ENCODE data around the gene TMEM59L.

Gene TMEM59L

GRCh38 chr19:18647371-18647767, 34.7 kb downstream of the TMEM59L start:
- DNase-seq (ENCODE audit: insufficient read length, low spot score) (no peak), FAIRE-seq (no peak)
- no peak for TF ChIP-seq POLR2A (IDR thresholded peaks at IDR 0.05; ENCODE audit: low read depth, low read length)
- no peak for TF ChIP-seq PAX5 (IDR thresholded peaks at IDR 0.05; ENCODE audit: insufficient read depth, low read length, severe bottlenecking)
- TF ChIP-seq TAF1 (IDR thresholded peaks at IDR 0.05; ENCODE audit: low read depth, low read length): no peak
- no peak for TF ChIP-seq POLR2AphosphoS5 (IDR thresholded peaks at IDR 0.05; ENCODE audit: low read depth, low read length)
- TF ChIP-seq POU2F2 (IDR thresholded peaks at IDR 0.05; ENCODE audit: low read depth, low read length): no peak
- no peak for TF ChIP-seq SPI1 (IDR thresholded peaks at IDR 0.05; ENCODE audit: low read depth, low read length)

GRCh38 chr19:18647807-18648206, 35.1 kb downstream of the TMEM59L start:
- FAIRE-seq (no peak), DNase-seq (ENCODE audit: insufficient read length, low spot score) (no peak)
- TF ChIP-seq PAX5 (IDR thresholded peaks at IDR 0.05; ENCODE audit: insufficient read depth, low read length, severe bottlenecking): no peak
- TF ChIP-seq SPI1 (IDR thresholded peaks at IDR 0.05; ENCODE audit: low read depth, low read length): no peak
- TF ChIP-seq POU2F2 (IDR thresholded peaks at IDR 0.05; ENCODE audit: low read depth, low read length): no peak
- no peak for TF ChIP-seq POLR2AphosphoS5 (IDR thresholded peaks at IDR 0.05; ENCODE audit: low read depth, low read length)
- TF ChIP-seq TAF1 (IDR thresholded peaks at IDR 0.05; ENCODE audit: low read depth, low read length): no peak
- no peak for TF ChIP-seq POLR2A (IDR thresholded peaks at IDR 0.05; ENCODE audit: low read depth, low read length)

- FAIRE-seq (no peak), DNase-seq (ENCODE audit: insufficient read length, low spot score) (no peak)
- TF ChIP-seq POLR2AphosphoS5 (IDR thresholded peaks at IDR 0.05; ENCODE audit: low read depth, low read length) (no peak), TAF1 (IDR thresholded peaks at IDR 0.05; ENCODE audit: low read depth, low read length) (no peak), POLR2A (IDR thresholded peaks at IDR 0.05; ENCODE audit: low read depth, low read length) (no peak), PAX5 (IDR thresholded peaks at IDR 0.05; ENCODE audit: insufficient read depth, low read length, severe bottlenecking) (no peak), POU2F2 (IDR thresholded peaks at IDR 0.05; ENCODE audit: low read depth, low read length) (no peak), SPI1 (IDR thresholded peaks at IDR 0.05; ENCODE audit: low read depth, low read length) (no peak)
Observed at GRCh38 chr19:18648973-18649315, 36.3 kb downstream of the TMEM59L start.

GRCh38 chr19:18649371-18650020, 36.8 kb downstream of the TMEM59L start:
- peak; percentile 61 for FAIRE-seq
- DNase-seq (ENCODE audit: insufficient read length, low spot score): no peak

GRCh38 chr19:18650021-18650390, 37.3 kb downstream of the TMEM59L start:
- no peak for TF ChIP-seq POLR2A (IDR thresholded peaks at IDR 0.05; ENCODE audit: low read depth, low read length)
- no peak for TF ChIP-seq POLR2AphosphoS5 (IDR thresholded peaks at IDR 0.05; ENCODE audit: low read depth, low read length)
- no peak for TF ChIP-seq SPI1 (IDR thresholded peaks at IDR 0.05; ENCODE audit: low read depth, low read length)
- no peak for TF ChIP-seq TAF1 (IDR thresholded peaks at IDR 0.05; ENCODE audit: low read depth, low read length)
- no peak for TF ChIP-seq POU2F2 (IDR thresholded peaks at IDR 0.05; ENCODE audit: low read depth, low read length)
- TF ChIP-seq PAX5 (IDR thresholded peaks at IDR 0.05; ENCODE audit: insufficient read depth, low read length, severe bottlenecking): no peak
- DNase-seq (ENCODE audit: insufficient read length, low spot score) (no peak), FAIRE-seq (no peak)

More at GRCh38 chr19:18649371-18650020, 36.8 kb downstream of the TMEM59L start:
- TF ChIP-seq TAF1 (IDR thresholded peaks at IDR 0.05; ENCODE audit: low read depth, low read length) (no peak), POU2F2 (IDR thresholded peaks at IDR 0.05; ENCODE audit: low read depth, low read length) (no peak), POLR2A (IDR thresholded peaks at IDR 0.05; ENCODE audit: low read depth, low read length) (no peak), POLR2AphosphoS5 (IDR thresholded peaks at IDR 0.05; ENCODE audit: low read depth, low read length) (no peak), PAX5 (IDR thresholded peaks at IDR 0.05; ENCODE audit: insufficient read depth, low read length, severe bottlenecking) (no peak), SPI1 (IDR thresholded peaks at IDR 0.05; ENCODE audit: low read depth, low read length) (no peak)

GRCh38 chr19:18650468-18651041, 37.9 kb downstream of the TMEM59L start:
- no peak for TF ChIP-seq PAX5 (IDR thresholded peaks at IDR 0.05; ENCODE audit: insufficient read depth, low read length, severe bottlenecking)
- no peak for TF ChIP-seq SPI1 (IDR thresholded peaks at IDR 0.05; ENCODE audit: low read depth, low read length)
- no peak for TF ChIP-seq POLR2A (IDR thresholded peaks at IDR 0.05; ENCODE audit: low read depth, low read length)
- TF ChIP-seq POLR2AphosphoS5 (IDR thresholded peaks at IDR 0.05; ENCODE audit: low read depth, low read length): no peak
- no peak for TF ChIP-seq POU2F2 (IDR thresholded peaks at IDR 0.05; ENCODE audit: low read depth, low read length)
- TF ChIP-seq TAF1 (IDR thresholded peaks at IDR 0.05; ENCODE audit: low read depth, low read length): no peak
- no peak for DNase-seq (ENCODE audit: insufficient read length, low spot score)
- no peak for FAIRE-seq

GRCh38 chr19:18651300-18651699, 38.6 kb downstream of the TMEM59L start:
- FAIRE-seq (no peak), DNase-seq (ENCODE audit: insufficient read length, low spot score) (no peak)
- TF ChIP-seq TAF1 (IDR thresholded peaks at IDR 0.05; ENCODE audit: low read depth, low read length) (no peak), POU2F2 (IDR thresholded peaks at IDR 0.05; ENCODE audit: low read depth, low read length) (no peak)

- no peak for TF ChIP-seq POLR2A (IDR thresholded peaks at IDR 0.05; ENCODE audit: low read depth, low read length)
- TF ChIP-seq POU2F2 (IDR thresholded peaks at IDR 0.05; ENCODE audit: low read depth, low read length): no peak
- no peak for TF ChIP-seq SPI1 (IDR thresholded peaks at IDR 0.05; ENCODE audit: low read depth, low read length)
- no peak for TF ChIP-seq PAX5 (IDR thresholded peaks at IDR 0.05; ENCODE audit: insufficient read depth, low read length, severe bottlenecking)
- no peak for TF ChIP-seq POLR2AphosphoS5 (IDR thresholded peaks at IDR 0.05; ENCODE audit: low read depth, low read length)
- no peak for TF ChIP-seq TAF1 (IDR thresholded peaks at IDR 0.05; ENCODE audit: low read depth, low read length)
- DNase-seq (ENCODE audit: insufficient read length, low spot score): no peak
- no peak for FAIRE-seq
Observed at GRCh38 chr19:18651733-18652132, 39.1 kb downstream of the TMEM59L start.

GRCh38 chr19:18653853-18654252, 41.2 kb downstream of the TMEM59L start:
- FAIRE-seq: no peak
- DNase-seq (ENCODE audit: insufficient read length, low spot score): no peak
- TF ChIP-seq POU2F2 (IDR thresholded peaks at IDR 0.05; ENCODE audit: low read depth, low read length): no peak

- DNase-seq (ENCODE audit: insufficient read length, low spot score) (no peak), FAIRE-seq (no peak)
- TF ChIP-seq POLR2A (IDR thresholded peaks at IDR 0.05; ENCODE audit: low read depth, low read length) (no peak), TAF1 (IDR thresholded peaks at IDR 0.05; ENCODE audit: low read depth, low read length) (no peak), SPI1 (IDR thresholded peaks at IDR 0.05; ENCODE audit: low read depth, low read length) (no peak), POU2F2 (IDR thresholded peaks at IDR 0.05; ENCODE audit: low read depth, low read length) (no peak), PAX5 (IDR thresholded peaks at IDR 0.05; ENCODE audit: insufficient read depth, low read length, severe bottlenecking) (no peak), POLR2AphosphoS5 (IDR thresholded peaks at IDR 0.05; ENCODE audit: low read depth, low read length) (no peak)
Observed at GRCh38 chr19:18654469-18654868, 41.8 kb downstream of the TMEM59L start.

All from GM12891 (cell line).